ENCODE results near the gene EFHC2.

DNA sequence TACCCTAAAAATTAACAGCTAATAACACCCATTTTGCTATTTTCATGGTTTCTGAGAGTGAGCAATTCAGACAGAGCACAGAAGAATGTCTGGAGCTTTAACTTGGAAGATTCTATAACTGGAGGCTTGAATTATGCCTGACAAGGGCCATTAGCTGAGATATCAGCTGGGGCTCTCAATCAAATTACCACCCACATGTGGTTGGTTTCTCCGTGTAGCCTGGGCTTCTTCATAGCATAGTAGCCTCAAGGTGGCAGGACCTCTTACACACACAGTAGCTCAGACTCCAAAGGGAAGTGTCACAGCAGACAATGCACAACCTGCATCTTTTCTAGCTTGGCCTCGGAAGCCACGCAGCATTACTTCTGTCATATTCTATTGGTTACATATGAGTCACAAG, 127.3 kb downstream of the EFHC2 start:
- no peak for TF ChIP-seq CTCF (conservative IDR thresholded peaks at IDR 0.05 in 1 of 2, IDR thresholded peaks at IDR 0.05 in 1 of 2; ENCODE audit: low read depth in 1 of 2, low read length in 2 of 2)
- no peak for TF ChIP-seq EZH2 (IDR thresholded peaks at IDR 0.05; ENCODE audit: low read length, missing control alignments)
